ENCODE measurements around the gene SKOR2.

DNA sequence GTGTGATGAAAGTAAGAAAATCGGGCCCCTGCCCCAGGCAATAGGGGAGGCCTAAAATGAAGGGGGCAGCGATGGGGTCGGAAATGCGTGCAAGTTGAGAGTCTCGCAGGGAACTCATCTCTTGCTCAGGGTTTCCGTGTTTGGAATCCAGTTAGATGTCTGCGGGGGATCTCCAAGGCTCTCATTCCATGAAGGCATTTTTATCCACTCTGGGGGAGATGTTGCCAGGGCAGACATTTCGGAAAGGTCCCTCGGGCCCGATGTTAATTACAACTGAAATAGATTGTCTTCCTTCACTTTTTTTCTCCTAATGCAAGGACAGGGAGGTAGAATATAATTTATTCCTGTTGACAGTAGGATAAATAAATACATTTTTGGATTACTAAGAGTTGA, 12.8 kb upstream of the SKOR2 start:
- TF ChIP-seq, protein P1, sequence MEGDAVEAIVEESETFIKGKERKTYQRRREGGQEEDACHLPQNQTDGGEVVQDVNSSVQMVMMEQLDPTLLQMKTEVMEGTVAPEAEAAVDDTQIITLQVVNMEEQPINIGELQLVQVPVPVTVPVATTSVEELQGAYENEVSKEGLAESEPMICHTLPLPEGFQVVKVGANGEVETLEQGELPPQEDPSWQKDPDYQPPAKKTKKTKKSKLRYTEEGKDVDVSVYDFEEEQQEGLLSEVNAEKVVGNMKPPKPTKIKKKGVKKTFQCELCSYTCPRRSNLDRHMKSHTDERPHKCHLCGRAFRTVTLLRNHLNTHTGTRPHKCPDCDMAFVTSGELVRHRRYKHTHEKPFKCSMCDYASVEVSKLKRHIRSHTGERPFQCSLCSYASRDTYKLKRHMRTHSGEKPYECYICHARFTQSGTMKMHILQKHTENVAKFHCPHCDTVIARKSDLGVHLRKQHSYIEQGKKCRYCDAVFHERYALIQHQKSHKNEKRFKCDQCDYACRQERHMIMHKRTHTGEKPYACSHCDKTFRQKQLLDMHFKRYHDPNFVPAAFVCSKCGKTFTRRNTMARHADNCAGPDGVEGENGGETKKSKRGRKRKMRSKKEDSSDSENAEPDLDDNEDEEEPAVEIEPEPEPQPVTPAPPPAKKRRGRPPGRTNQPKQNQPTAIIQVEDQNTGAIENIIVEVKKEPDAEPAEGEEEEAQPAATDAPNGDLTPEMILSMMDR (IDR thresholded peaks at IDR 0.05 in 8 of 11, conservative IDR thresholded peaks at IDR 0.05 in 3 of 11), result no peak
- TF ChIP-seq POLR2A (IDR thresholded peaks at IDR 0.05) (no peak), POLR2AphosphoS5 (IDR thresholded peaks at IDR 0.05) (no peak)

Data from spleen (tissue), 7 donors.